GM18502 (cell line): ENCODE results near the gene AGPAT2.
"Not testable (repeated sequence)": the region's sequence is repeated elsewhere in the genome, so short reads cannot be mapped to it uniquely, and the experiment has no call there.

Experiments
- ATAC-seq: cut with Tn5 transposase; IDR thresholded peaks from one replicate; pipeline ENCODE4 v1.9.1; 2021; ENCODE audit warnings: mild to moderate bottlenecking; ENCODE audit not compliant: unreplicated experiment, poor library complexity

Gene AGPAT2

DNA sequence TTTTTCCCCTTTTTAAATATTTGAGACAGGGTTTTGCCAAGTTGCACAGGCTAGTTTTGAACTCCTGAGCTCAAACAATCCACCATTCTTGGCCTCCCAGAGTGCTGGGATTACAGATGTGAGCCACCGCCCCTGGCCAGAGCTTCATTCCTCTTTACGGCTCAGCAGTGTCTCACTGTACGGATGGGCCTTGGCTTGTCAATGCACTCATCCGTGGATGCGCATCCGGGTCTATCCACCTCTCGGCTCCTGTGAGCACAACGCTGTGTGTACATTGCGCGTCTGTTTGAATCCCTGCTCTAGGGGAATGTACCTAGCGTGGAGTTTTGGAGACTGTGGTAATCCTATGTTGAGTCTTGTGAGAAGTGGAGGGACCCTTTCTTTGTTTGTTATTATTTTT is 35.4 kb downstream of the AGPAT2 start:
- no peak for ATAC-seq

GRCh38 chr9:136650648-136651047 is 36.6 kb downstream of the AGPAT2 start:
- no peak for ATAC-seq

GRCh38 chr9:136650021-136650420 is 37.2 kb downstream of the AGPAT2 start:
- ATAC-seq = no peak

DNA sequence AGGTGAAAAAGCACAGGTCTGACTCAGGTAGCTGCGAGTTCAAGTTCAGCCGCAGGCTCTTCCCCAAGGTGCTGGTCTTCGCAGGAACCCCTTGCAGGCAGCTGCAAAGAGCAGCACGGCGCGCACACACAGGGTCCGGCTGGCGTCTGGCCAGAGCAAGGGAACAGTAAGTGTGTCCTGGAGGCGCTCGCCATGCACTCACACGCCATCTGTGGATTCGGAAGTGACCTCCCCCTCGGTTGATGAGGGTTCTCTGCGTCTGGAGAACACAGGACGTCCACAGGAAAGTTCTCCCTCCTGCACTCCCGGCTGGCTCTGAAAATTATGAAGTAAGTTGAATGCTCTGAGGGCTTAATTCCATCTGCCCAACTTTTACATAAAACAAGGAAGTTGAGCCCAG is 38.5 kb downstream of the AGPAT2 start:
- ATAC-seq = no peak

DNA sequence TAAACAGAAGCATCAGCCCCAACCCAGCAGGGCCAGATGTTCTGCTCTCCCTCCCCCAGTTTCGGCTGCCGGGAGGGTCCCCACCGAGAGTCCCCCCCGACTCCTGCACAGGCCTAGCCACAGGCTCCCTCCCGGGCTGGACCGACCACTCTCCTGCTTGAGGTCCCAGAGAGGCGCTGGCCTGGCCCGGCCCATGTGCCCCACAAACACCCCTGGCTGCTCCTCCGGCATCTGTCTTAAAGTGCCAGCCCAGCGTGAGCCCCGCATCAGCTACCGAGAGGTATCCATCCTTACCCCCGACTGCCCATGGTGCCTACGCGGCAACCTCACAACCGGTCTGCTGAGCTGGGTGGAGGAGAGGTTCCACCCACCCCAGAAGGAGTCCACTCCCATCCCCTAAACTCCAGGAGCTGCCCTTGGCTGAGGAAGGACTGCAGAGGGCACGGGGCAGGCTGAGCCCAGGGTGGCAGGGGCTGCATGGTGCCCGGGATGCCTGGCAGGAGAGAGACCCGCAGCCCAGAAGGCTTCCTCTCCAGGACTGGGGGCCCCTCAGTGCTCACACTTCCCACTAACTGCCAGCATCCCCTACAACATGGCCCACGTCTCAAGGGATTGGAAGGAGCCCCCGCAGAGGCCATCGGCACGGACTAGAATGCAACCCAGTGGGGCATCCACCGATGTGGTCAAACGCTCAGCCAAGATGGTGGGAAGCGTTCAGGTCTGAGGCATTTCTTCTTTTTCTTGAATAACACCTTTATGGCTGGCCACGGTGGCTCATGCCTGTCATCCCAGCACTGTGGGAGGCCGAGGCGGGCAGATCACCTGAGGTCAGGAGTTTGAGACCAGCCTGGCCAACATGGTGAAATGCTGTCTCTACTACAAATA is 40.2 kb downstream of the AGPAT2 start:
- no peak for ATAC-seq

DNA sequence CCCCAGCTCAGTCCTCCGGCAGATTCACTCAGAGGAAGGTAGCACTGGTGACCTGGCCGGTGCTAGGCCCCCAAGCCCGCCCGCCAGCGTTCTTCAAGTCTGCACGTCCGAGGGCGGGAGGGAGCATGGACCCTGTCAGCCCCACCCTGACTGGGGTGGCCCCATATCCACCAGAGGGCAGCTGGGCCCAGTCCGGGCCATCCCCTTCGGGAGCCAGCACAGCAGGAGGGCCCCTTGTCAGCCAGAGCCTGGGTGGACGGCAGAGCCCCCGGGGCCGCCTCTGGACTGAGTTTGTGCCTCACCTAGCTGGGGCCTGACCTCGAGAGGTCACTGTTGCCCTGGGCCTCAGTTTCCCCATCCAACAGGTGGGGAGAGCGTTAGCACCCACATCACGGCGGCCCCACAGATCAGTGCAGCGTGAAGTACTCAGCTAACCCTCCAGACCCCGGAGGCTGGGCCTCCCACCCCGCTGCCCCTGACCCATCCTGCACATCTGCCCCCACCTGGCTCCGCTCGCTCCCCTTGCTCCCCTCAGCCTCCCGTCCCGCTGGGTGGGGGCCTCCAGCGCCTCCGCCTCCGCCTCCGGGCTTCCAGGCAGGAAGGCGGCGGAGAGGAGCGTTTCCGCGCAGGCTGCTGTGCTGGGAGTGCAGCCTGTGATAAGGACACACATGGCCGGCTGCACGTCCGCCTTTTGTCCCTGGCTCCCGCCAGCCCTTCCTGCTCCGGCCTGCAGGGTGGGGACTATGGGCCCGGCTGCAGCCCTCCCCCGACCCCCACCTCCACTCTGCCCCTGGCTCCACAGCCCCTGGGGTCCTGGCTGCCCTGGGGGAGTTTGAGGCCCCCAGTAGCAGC is 41.1 kb downstream of the AGPAT2 start:
- ATAC-seq = no peak

DNA sequence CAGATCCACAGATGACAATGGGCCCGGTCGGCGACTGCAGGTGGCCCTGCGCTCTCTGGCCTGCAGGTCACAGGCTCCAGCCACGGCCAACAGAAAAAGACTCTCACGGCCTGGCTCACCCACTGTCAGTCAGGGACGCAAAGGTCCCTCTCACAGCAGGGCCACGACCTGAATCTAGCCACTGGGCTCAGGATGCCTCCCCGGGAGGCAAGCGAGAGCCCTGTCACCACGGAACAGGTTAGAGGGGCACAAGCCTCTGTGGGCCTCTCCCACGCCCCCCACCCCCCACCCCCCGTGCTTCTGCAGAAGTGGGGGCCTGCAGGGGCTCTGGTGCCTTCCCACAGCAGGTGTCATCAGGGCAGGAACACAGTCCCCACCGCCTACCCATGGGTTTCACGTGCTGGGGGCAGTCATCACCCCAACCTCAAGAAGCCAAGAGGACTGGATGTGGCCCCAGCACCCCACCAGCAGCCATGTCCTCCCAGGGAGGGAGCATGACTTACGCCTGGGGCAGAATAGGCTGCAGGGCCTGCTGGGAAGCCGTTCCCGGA is 41.8 kb downstream of the AGPAT2 start:
- no peak for ATAC-seq

GRCh38 chr9:136644593-136645351 is 42.5 kb downstream of the AGPAT2 start:
- ATAC-seq = no peak

GRCh38 chr9:136644343-136644592 is 43.0 kb downstream of the AGPAT2 start:
- ATAC-seq = no peak

- no peak for ATAC-seq
These were observed 43.5 kb downstream of the AGPAT2 start for GRCh38 chr9:136643596-136644342.

GRCh38 chr9:136642439-136642921 is 44.8 kb downstream of the AGPAT2 start:
- ATAC-seq = no peak

- ATAC-seq = no peak
These were observed 46.8 kb downstream of the AGPAT2 start for GRCh38 chr9:136640171-136641111.

DNA sequence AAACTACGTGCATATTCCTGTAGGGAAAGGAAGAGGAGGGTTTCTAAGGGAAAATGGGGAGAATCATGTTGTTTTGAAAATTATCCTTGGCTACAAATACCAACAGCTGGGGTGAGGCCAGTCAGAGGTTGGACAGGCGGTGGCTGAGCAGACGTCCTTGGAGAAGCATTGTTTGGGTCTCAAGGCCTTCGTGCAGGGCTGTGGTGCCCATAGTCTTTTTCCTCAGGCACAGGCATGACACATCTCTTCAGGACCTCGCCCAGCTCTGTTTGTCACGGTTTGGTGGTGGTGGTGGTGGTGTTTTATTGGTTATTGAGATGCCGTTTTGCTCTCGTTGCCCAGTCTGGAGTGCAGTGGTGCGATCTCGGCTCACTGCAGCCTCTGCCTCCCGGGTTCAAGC is 52.4 kb downstream of the AGPAT2 start:
- no peak for ATAC-seq

DNA sequence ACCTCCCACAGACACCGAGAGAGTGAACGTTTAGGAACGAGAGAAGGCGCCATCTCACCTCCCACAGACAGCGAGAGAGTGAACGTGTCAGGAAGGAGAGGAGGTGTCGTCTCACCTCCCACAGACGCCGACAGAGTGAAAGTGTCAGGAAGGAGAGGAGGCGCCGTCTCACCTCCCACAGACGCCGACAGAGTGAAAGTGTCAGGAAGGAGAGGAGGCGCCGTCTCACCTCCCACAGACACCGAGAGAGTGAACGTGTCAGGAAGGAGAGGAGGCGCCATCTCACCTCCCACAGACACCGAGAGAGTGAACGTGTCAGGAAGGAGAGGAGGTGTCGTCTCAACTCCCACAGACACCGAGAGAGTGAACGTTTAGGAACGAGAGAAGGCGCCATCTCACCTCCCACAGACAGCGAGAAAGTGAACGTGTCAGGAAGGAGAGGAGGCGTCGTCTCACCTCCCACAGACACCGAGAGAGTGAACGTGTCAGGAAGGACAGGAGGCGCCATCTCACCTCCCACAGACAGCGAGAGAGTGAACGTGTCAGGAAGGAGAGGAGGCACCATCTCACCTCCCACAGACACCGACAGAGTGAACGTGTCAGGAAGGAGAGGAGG is 54.7 kb downstream of the AGPAT2 start:
- not testable (repeated sequence) for ATAC-seq

- ATAC-seq = not testable (repeated sequence)
These were observed 55.2 kb downstream of the AGPAT2 start for GRCh38 chr9:136632072-136632471.

DNA sequence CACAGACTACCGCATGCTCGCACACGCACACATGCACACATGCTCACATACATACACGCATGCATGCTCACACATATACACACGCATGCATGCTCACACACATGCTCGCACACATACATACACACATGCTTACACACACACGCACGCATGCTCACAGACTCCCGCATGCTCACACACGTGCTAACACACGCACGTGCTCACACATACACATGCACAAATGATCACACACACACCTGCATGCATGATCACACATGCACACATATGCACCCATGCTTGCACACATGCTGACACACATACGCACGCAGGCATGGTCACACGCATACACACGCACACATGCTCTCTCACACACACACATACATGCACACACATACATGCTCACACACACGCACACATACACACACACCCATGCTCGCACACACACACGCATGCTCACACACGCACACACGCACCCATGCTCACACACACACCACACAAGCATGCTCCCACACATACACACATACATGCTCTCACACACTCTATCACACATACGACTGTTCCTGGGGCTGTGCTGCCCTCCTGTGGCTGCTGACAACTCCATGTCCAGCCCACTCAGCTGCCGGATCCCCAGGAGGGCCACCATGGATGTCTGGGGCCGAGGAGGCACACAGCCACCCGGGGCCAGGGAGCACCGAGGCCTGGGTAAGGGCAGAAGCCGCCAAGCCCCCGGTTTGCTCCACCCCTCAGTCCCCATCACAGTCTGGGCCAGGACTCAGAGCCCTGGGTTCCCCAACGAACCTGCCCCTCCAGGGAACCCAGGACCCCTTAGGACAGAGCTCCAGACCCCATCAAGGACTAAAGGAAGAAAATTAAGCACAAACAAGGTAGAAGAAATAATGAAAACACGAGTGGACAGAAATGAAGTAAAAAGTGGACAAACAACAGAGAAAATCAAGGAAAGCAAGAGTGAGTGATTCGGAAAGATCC is 55.9 kb downstream of the AGPAT2 start:
- no peak for ATAC-seq

DNA sequence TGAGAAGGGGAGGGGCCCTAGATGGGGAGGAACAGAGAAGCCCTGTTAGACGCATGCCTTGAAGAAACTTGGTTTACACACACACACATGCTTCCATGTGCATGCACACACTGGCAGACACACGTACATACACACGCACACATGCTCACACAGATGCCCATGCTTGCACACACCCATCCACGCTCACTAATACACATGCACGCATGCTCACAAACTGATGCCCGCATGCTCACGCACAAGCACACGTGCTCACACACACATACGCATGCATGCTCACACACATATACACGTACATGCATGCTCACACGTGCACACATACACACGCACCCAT is 56.6 kb downstream of the AGPAT2 start:
- ATAC-seq = no peak
